Coronary artery (tissue), 2 donors: Measurements from ENCODE around the gene TMOD3.

Source experiments
- DNase-seq: peaks from one replicate; pipeline ENCODE4 v3.0.0-alpha.2; 2017; ENCODE audit warnings: low spot score
- H3K27ac ChIP-seq, 2 donors: fragments of 200-600 bp; sonication (generic); one replicate each; pipeline ENCODE4 v1.5.1; 2016 to 2019
- H3K4me3 ChIP-seq: fragments of 200-600 bp; sonication (generic); 2 replicates; pipeline ENCODE4 v1.5.1; 2016; ENCODE audit warnings: mild to moderate bottlenecking, moderate library complexity
- TF ChIP-seq, protein P1 (sequence below): fragments of 200-600 bp; sonication (generic); IDR thresholded peaks from one replicate; pipeline ENCODE4 v1.5.1; 2019; ENCODE audit warnings: antibody characterized with exemption

The TMOD3 gene

GRCh38 chr15:51864408-51865056 is 35.1 kb downstream of the TMOD3 start:
- Histone ChIP-seq H3K4me3 (no peak overlapping the region), H3K27ac (no peak overlapping the region)
- DNase-seq: no peak
- TF ChIP-seq, protein P1, sequence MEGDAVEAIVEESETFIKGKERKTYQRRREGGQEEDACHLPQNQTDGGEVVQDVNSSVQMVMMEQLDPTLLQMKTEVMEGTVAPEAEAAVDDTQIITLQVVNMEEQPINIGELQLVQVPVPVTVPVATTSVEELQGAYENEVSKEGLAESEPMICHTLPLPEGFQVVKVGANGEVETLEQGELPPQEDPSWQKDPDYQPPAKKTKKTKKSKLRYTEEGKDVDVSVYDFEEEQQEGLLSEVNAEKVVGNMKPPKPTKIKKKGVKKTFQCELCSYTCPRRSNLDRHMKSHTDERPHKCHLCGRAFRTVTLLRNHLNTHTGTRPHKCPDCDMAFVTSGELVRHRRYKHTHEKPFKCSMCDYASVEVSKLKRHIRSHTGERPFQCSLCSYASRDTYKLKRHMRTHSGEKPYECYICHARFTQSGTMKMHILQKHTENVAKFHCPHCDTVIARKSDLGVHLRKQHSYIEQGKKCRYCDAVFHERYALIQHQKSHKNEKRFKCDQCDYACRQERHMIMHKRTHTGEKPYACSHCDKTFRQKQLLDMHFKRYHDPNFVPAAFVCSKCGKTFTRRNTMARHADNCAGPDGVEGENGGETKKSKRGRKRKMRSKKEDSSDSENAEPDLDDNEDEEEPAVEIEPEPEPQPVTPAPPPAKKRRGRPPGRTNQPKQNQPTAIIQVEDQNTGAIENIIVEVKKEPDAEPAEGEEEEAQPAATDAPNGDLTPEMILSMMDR: no peak

DNA sequence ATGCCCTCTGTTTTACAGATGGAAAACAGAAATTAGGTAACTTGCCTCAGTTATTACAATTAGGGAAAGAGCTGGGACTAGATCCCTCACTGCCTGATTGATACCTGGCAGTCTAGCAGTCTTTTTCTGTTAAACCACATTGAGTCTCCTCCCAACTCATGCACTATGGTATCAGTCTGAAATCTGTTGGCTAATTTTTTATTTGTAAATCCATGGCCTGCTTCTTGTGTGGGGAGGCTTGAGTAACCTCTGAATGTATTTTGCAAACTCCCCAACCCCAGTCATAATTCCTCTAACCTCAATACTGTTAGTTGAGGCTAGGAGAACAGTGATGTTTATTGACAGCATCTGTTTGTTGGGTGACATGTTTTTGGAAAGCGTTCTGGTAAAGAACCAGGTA is 35.9 kb downstream of the TMOD3 start:
- TF ChIP-seq, protein P1: no peak
- Histone ChIP-seq H3K4me3 (no peak overlapping the region), H3K27ac (no peak overlapping the region)
- no peak for DNase-seq

- DNase-seq: no peak
- no peak overlapping the region for H3K27ac ChIP-seq
- TF ChIP-seq, protein P1: no peak
- no peak overlapping the region for H3K4me3 ChIP-seq
Measured at GRCh38 chr15:51866161-51866560, 36.7 kb downstream of the TMOD3 start.

- TF ChIP-seq, protein P1: no peak
- Histone ChIP-seq H3K4me3 (no peak overlapping the region), H3K27ac (no peak overlapping the region)
- DNase-seq: no peak
Measured at GRCh38 chr15:51866751-51867150, 37.3 kb downstream of the TMOD3 start.

DNA sequence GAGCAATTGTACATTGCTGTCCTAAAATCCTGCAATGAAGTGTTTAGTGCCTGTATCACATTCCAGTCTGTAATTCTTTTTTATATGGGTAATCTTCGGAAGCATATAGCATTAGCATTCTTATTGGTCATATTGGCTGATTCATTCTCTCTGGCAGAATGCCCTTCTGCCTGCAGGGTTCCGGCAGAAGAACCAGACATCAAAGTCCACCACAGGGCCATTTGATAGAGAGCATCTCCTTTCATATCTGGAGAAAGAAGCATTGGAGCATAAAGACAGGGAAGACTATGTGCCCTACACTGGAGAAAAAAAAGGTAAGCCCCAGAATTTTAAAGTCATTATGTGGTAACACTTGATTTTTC is 39.6 kb downstream of the TMOD3 start:
- no peak for DNase-seq
- TF ChIP-seq, protein P1: no peak
- H3K4me3 ChIP-seq: no peak overlapping the region
- no peak overlapping the region for H3K27ac ChIP-seq

DNA sequence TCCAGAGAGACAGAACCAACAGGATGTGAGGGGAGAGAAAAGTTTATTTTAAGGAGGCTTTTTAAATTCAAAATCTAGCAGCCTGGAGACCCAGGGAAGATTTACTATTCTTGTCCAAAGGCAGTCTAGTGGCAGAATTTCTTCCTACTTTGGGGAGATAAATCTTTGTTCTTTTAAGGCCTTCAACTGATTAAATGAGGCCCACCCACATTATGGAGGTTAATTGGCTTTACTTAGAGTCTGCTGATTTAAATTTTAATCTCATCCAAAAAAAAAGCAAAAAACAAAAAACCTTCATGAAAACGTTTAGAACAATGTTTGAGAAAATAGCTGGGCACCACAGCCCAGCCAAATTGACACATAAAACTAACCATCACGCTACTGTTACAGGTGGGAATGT is 41.3 kb downstream of the TMOD3 start:
- TF ChIP-seq, protein P1: no peak
- DNase-seq: no peak
- Histone ChIP-seq H3K4me3 (no peak overlapping the region), H3K27ac (no peak overlapping the region)

GRCh38 chr15:51874751-51875644 is 45.5 kb downstream of the TMOD3 start:
- H3K27ac ChIP-seq: peak overlapping the region; percentile 40 to 78
- DNase-seq: no peak
- TF ChIP-seq, protein P1: no peak
- H3K4me3 ChIP-seq: no peak overlapping the region
